Measurements from ENCODE around the gene TSPEAR. TPM values are rescaled to one million over a fixed set of nuclear protein-coding genes. Genes with fewer than 3 reads are reported as not detected.

Gene TSPEAR
- total and polyA plus RNA-seq, 2 of the 13 experiments (the other 11 are each of a cell fraction or from before 2014, with no cell fraction given): 0.07 to 0.32 TPM

- TF ChIP-seq ZNF318 (CRISPR knock-in tag; IDR thresholded peaks at IDR 0.05) (no peak), MED13 (CRISPR knock-in tag; IDR thresholded peaks at IDR 0.05) (no peak), ATF6 (CRISPR knock-in tag; conservative IDR thresholded peaks at IDR 0.05) (no peak), ZSCAN30 (CRISPR knock-in tag; IDR thresholded peaks at IDR 0.05) (no peak), AHR (CRISPR knock-in tag; IDR thresholded peaks at IDR 0.05) (no peak), CBFB (CRISPR knock-in tag; IDR thresholded peaks at IDR 0.05) (no peak), ZNF138 (CRISPR knock-in tag; IDR thresholded peaks at IDR 0.05; ENCODE audit: low read depth) (no peak), IKZF1 (IDR thresholded peaks at IDR 0.05) (no peak), ZNF782 (CRISPR knock-in tag; IDR thresholded peaks at IDR 0.05; ENCODE audit: borderline replicate concordance) (no peak), CBX1 (IDR thresholded peaks at IDR 0.05; ENCODE audit: low read depth) (no peak), SRY (CRISPR knock-in tag; IDR thresholded peaks at IDR 0.05) (no peak), ZNF563 (CRISPR knock-in tag; IDR thresholded peaks at IDR 0.05) (no peak), CHCHD3 (CRISPR knock-in tag; IDR thresholded peaks at IDR 0.05) (no peak), SAFB2 (CRISPR knock-in tag; IDR thresholded peaks at IDR 0.05; ENCODE audit: borderline replicate concordance, low read depth) (no peak), ZNF703 (CRISPR knock-in tag; IDR thresholded peaks at IDR 0.05; ENCODE audit: borderline replicate concordance) (no peak), MXD4 (CRISPR knock-in tag; IDR thresholded peaks at IDR 0.05) (no peak), JARID2 (CRISPR knock-in tag; IDR thresholded peaks at IDR 0.05; ENCODE audit: insufficient replicate concordance) (no peak), ZNF546 (CRISPR knock-in tag; conservative IDR thresholded peaks at IDR 0.05) (no peak)
- TF ChIP-seq, protein P1, sequence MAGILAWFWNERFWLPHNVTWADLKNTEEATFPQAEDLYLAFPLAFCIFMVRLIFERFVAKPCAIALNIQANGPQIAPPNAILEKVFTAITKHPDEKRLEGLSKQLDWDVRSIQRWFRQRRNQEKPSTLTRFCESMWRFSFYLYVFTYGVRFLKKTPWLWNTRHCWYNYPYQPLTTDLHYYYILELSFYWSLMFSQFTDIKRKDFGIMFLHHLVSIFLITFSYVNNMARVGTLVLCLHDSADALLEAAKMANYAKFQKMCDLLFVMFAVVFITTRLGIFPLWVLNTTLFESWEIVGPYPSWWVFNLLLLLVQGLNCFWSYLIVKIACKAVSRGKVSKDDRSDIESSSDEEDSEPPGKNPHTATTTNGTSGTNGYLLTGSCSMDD (CRISPR knock-in tag; IDR thresholded peaks at IDR 0.05): no peak
These were observed 262.7 kb downstream of the TSPEAR start (continued) for GRCh38 chr21:44448651-44449131.
